Motor neuron (in vitro differentiated cells): ENCODE measurements around the gene ACYP1. TPM values are rescaled to one million over a fixed set of nuclear protein-coding genes. Genes with fewer than 3 reads are reported as not detected.
"Not testable (repeated sequence)": the region's sequence is repeated elsewhere in the genome, so short reads cannot be mapped to it uniquely, and the experiment has no call there.

Experiments
- ATAC-seq, 8 experiments: fragments of 200-7000 bp; cut with Tn5 transposase; replicated peaks in 6 of 8; 2 replicates each; pipeline ENCODE4 v1.8.0; 2021; ENCODE audit warnings: mild to moderate bottlenecking in 8 of 8, moderate library complexity in 8 of 8
- H3K27ac ChIP-seq, 2 donors: fragments of 250-450 bp; sonication (Bioruptor Pico); 2 replicates each; pipeline ENCODE4 v1.9.0; 2021; ENCODE audit warnings: antibody characterized with exemption in 2 of 2, mild to moderate bottlenecking in 2 of 2, moderate library complexity in 1 of 2
- H3K4me1 ChIP-seq, 2 donors: fragments of 250-450 bp; sonication (Bioruptor Pico); replicated peaks in 1 of 2; 2 replicates each; pipeline ENCODE4 v1.6.1; 2021; ENCODE audit warnings: antibody characterized with exemption in 2 of 2, mild to moderate bottlenecking in 2 of 2, moderate library complexity in 1 of 2
- H3K4me3 ChIP-seq, 5 donors: fragments of 250-450 bp; sonication (Bioruptor Pico); 2 replicates each; pipeline ENCODE4 v1.9.0; 2021; ENCODE audit warnings: antibody characterized with exemption in 5 of 5, mild to moderate bottlenecking in 5 of 5, moderate library complexity in 4 of 5
- WGBS, 10 experiments: fragments of 450-650 bp; shearing (Covaris generic); methylation state at CpG; one replicate each; pipeline ENCODE4 v1.0.0; 2022; 5-methylcytosine and 5-hydroxymethylcytosine counted together
- in situ Hi-C, 9 experiments: fragments of 400-800 bp; cut with MboI; loops; one replicate each; pipeline ENCODE4 v1.15.0; 2021; ENCODE audit warnings: low sequenced_read_pairs in 9 of 9, low pct_unique_long_range_greater_than_20kb in 2 of 9; ENCODE audit not compliant: unreplicated experiment in 9 of 9
- total RNA-seq, 8 experiments: library from RNA; unstranded; fragments of 300-600 nt; gene quantifications; 2 replicates each; pipeline versions ENCODE4 v1.2.3 to v1.2.4, GENCODE V29; 2022

The ACYP1 gene
- total RNA-seq, 8 experiments from 2014 or later = 31.8 to 63.1 (median 39.4) TPM

DNA sequence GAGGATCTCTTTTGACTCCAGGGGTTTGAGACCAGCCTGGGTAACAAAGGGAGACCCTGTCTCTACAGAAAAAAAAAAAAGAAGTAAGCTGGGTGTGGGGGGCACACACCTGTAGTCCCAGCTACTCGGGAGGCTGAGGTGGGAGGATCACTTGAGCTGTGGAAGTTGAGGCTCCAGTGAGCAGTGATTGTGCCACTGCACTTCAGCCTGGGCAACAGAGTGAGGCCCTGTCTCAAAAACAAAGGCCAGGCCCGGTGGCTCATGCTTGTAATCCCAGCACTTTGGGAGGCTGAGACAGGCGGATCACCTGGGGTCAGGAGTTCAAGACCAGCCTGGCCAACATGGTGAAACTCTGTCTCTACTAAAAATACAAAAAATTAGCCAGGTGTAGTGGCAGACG lies 3.9 kb upstream of the ACYP1 start:
- H3K4me1 ChIP-seq = peaks cover 5 to 14% of the 10 kb centered on the region in 2 donors
- H3K27ac ChIP-seq, in situ Hi-C loops, ATAC-seq: not testable (repeated sequence)
- WGBS, 10 experiments = 49 to 100% (median 83%) methylated on average over 1 to 3 of the region's 4 CpGs; no CpG with 5 or more reads in 2 of the 10 experiments
- H3K4me3 ChIP-seq = peak overlapping the region in 3 of 5 donors; percentile 53 to 56 (median 56)

DNA sequence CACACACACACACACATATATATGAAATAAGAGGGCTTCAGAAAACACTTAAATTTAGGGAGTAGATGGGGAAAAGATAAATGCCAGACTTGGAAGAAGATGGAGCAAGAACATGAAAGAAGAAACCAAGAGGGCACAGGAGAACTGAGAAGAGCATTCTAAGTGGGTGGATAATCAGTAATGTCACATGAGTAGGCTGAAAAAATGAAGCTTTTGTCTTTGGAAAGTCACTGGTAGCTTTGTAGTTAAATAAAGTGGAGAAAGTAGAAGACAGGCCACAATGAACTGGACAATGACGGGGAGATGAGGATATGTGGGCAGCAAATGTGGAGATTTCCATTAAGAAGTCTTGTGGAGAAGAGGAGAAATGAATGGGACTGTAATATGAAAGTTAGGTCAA lies 3.4 kb upstream of the ACYP1 start:
- no peak for ATAC-seq
- Histone ChIP-seq H3K4me1 (peaks cover 5 to 18% of the 10 kb centered on the region in 2 donors), H3K4me3 (no peak overlapping the region), H3K27ac (no peak overlapping the region)
- in situ Hi-C loops = no loop called here
- WGBS, 10 experiments = 80 to 100% (median 94%) methylated on average over 1 of the region's 1 CpG; no CpG with 5 or more reads in 4 of the 10 experiments

DNA sequence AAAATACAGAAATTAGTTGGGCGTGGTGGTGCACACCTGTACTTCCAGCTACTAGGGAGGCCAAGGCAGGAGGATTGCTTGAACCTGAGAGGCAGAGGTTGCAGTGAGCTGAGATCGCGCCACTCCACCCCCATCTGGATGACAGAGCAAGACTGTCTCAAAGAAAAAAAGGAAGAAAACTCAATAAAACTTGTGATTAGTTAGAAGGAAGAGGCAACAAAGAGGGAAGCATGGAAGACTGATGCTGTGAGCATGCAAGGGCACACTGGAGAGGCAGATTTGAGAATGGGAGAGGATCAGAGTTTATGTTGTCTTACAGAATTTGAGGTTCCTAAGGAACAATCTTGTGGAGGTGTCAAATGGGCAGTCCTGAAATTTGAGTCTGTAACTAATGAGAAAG lies 2.9 kb upstream of the ACYP1 start:
- Histone ChIP-seq H3K4me1 (peaks cover 5 to 18% of the 10 kb centered on the region in 2 donors), H3K27ac (no peak overlapping the region), H3K4me3 (no peak overlapping the region)
- no peak for ATAC-seq
- in situ Hi-C loops = no loop called here
- 93 to 100% (median 100%) methylated on average over 1 to 3 of the region's 3 CpGs; no CpG with 5 or more reads in 4 of the 10 experiments for WGBS, 10 experiments

DNA sequence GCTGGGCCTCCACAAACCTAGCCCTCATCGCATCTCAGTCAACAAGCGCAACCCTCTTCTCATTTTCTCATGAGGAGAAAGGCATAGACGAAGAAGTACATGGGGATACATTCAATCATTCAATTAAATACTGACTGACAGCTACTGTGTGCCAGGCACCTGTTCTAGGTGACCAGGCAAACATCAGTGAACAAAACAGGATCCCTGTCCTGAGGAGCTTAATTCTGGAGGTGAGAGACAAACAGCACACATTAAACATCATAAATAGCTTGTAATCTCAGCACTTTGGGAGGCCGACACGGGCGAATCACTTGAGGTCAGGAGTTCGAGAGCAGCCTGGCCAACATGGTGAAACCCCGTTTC lies 362 bp upstream of the ACYP1 start:
- in situ Hi-C loops = no loop called here
- 0 to 100% (median 0%) methylated on average over 2 to 8 of the region's 8 CpGs; no CpG with 5 or more reads in 3 of the 10 experiments for WGBS, 10 experiments
- H3K27ac ChIP-seq = no peak overlapping the region

DNA sequence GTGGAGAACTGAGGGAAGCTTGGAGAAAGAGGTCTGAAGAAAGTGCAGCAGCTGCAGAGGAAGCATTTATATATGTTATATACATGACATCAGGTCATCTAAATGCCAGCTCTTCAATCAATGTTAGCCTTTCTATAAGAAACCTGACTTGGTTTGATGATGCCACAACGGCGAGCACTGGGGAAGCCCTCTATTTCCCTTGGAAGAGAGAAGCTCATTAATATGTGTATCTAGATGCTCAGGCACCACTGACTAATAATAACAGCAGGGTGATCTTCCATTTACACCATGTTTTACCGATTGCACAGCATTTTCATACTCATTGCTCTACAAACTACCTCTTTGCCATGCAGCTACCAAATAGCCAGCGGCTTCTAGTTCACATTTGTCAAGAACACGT lies 811 bp downstream of the ACYP1 start:
- in situ Hi-C loops = no loop called here
- Histone ChIP-seq H3K4me1 (peaks cover 0 to 7% of the 10 kb centered on the region in 2 donors), H3K4me3 (peak overlapping the region; percentile 59 to 87 (median 66)), H3K27ac (no peak overlapping the region)
- 0 to 17% (median 14%) methylated on average over 1 to 5 of the region's 5 CpGs; no CpG with 5 or more reads in 1 of the 10 experiments for WGBS, 10 experiments
- ATAC-seq = no peak

More for the DNA sequence above, 362 bp upstream of the ACYP1 start:
- peak overlapping the region; percentile 59 to 87 (median 66) for H3K4me3 ChIP-seq
- no peak for ATAC-seq
- peaks cover 0 to 14% of the 10 kb centered on the region in 2 donors for H3K4me1 ChIP-seq

DNA sequence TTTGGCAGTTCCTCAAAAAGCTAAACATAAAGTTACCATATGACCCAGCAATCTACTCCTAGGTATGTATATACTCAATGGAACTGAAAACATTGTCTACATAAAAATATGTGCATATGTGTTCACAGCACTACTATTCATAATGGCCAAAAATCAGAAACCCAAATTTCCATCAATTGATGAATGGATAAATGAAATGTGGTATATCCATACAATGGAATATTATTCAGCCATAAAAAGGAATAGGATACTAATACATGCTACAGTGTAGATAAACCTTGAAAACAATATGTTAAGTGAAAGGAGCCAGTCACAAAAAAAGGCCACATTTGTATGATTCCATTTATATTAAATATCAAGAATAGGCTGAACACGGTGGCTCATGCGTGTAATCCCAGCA lies 3.4 kb downstream of the ACYP1 start:
- ATAC-seq = no peak
- in situ Hi-C loops = no loop called here
- H3K27ac ChIP-seq = no peak overlapping the region
- no peak overlapping the region for H3K4me3 ChIP-seq
- peaks cover 0 to 6% of the 10 kb centered on the region in 2 donors for H3K4me1 ChIP-seq
- 58 to 100% (median 81%) methylated on average over 1 to 2 of the region's 2 CpGs; no CpG with 5 or more reads in 4 of the 10 experiments for WGBS, 10 experiments

DNA sequence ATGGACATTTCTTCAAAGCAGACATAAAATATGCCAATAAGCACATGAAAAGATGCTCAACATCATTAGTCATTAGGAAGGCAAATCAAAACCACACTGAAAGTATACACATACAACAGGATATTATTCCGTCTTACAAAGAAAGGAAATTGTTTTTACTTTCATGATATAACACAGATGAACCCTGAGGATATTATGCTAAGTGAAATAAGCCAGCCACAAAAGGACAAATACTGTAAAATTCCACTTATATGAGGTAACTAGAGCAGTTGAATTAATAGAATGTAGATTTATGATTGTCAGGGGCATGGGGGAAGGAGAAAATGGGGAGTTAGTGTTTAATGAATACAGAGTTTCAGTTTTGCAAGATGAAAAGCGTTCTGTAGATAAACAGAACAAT lies 4.2 kb downstream of the ACYP1 start:
- ATAC-seq = peak in 2 of 8 experiments; percentile 8 to 10
- H3K4me1 ChIP-seq = peaks cover 0 to 6% of the 10 kb centered on the region in 2 donors
- in situ Hi-C loops = no loop called here
- no peak overlapping the region for H3K4me3 ChIP-seq
- 0 to 100% (median 92%) methylated on average over 1 to 2 of the region's 2 CpGs; no CpG with 5 or more reads in 1 of the 10 experiments for WGBS, 10 experiments
- H3K27ac ChIP-seq = no peak overlapping the region

DNA sequence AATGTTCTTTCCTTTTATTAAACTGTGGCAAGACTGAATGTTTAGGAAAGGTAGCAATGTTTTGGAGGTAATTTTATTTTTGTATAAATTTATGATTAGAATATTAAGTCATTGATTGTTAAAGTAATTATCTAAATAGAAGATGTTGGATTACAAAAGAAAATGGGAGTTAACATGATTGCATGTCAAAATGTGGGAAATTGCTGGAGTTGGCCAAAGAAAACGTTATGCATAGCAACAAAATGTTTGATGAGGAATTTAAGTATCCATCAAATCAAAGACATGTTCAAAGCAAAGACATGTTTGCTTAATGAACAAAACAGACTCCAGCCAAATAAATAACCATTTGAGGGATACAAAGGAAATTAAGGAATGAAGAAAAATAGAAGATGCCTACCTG lies 9.4 kb downstream of the ACYP1 start:
- WGBS, 10 experiments = 8 to 100% (median 57%) methylated on average over 1 of the region's 1 CpG; no CpG with 5 or more reads in 1 of the 10 experiments

DNA sequence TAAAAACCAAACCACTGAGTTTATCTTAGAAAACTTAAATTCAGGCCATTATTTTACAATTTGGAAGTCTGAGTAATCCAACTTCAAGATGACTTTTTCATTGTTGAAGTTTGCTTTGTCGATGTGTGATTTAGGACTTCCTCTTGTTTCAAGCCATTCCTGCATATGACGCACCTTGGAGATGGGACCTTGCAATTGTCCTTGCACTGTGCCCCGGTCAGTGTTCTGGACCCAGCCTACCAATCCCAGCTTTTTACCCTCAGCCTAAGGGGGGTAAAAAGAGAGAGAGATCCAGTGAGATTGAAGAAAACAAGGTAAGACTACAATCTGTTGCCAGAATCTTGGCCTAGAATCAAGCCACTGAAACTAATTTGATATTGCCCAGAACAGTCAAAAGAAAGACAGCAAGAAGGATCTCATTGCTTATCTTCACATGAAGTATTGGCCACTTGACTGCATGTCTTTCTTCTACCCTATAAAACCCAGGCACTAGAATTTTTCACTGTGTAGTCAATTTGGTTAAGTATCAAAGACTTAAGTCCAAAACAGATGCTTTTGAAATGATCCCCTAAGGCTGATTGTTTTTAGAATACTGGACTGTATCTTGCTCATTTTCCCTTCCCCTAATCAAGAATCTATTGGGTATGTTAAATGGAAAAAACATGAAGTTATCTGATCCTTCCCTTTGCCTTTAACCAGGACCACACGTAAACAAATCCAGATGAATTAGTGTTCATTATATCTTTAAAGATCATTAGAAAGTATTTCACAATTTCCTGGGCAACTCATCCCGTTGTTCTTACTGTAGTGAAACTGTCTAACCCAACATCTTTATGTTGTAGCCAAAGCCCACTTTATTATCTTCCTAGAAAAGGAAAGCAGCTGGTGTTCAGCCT lies 10.2 kb downstream of the ACYP1 start:
- H3K4me3 ChIP-seq = no peak overlapping the region
- WGBS, 10 experiments = 0 to 100% (median 68%) methylated on average over 1 to 4 of the region's 5 CpGs; no CpG with 5 or more reads in 2 of the 10 experiments
- peak in 2 of 8 experiments; percentile 38 to 41 for ATAC-seq
- in situ Hi-C loops = no loop called here
- H3K4me1 ChIP-seq = peaks cover 0 to 6% of the 10 kb centered on the region in 2 donors
- no peak overlapping the region for H3K27ac ChIP-seq

More for the DNA sequence above, 9.4 kb downstream of the ACYP1 start:
- H3K4me3 ChIP-seq = no peak overlapping the region
- in situ Hi-C loops = no loop called here
- H3K4me1 ChIP-seq = peaks cover 0 to 6% of the 10 kb centered on the region in 2 donors
- ATAC-seq = no peak
- H3K27ac ChIP-seq = no peak overlapping the region

DNA sequence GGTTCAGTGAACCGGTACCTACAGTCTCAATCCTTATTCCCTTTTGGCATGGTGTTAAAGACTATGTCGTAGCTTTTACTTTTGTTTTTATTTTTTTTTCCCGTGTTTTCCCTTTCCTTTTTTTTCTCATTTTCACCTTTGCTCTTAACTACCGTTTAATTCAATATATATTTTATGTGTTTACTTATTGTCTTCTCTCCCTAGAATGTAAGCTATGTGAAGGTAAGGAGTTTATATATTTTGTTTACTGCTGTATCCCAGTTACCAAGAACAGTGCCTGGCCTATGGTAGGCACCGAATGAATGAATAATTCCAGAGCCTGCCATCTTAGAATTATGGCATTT lies 12.3 kb downstream of the ACYP1 start:
- ATAC-seq = no peak
- in situ Hi-C loops = no loop called here
- WGBS, 10 experiments = 20 to 90% (median 45%) methylated on average over 2 to 5 of the region's 5 CpGs

DNA sequence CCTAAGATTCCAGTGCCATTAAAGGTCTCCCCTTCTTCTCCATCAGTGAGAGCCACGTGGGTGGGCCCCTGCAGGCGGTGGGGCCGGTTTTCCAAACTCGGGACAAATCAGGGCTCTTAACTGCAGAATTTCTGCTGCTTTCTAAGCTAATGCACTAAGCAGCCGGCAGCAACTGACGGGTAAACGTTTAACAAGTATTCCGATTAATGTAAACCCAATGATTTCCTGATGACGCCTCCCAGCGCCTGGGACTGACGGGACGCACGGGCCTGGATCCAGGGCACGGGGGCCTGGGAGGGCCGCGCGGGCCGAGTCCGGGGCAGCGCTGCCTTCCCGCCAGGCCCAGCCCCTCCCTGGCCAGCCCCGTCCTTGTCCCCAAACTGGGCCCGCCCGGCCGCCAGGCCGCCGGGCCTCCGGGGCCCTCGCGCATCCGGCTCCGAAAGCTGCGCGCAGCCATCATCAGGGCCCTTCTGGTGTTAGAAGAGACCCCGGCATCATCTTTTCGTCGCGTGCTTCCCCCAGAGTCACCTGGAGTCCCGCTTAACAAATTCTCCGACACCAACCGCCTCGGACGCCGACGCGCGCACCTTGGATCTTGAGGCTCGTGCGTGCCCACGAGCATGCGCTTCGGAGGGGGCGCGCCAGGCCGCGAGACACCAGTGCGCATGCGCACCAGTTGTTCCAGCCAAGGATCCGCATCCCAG lies 12.8 kb downstream of the ACYP1 start, which contains the start of gene MLH3:
Gene MLH3 (minus strand): TSS at position 616 of the 704 bp plus-strand sequence. CDS start 1,812 bp downstream, outside the sequence.
- peaks cover 0 to 6% of the 10 kb centered on the region in 2 donors for H3K4me1 ChIP-seq
- H3K27ac ChIP-seq = peak within 1 kb of the TSS; percentile 1 to 12
- in situ Hi-C loops = no loop called here
- H3K4me3 ChIP-seq = peak within 1 kb of the TSS; percentile 36 to 54 (median 42)
- ATAC-seq = peak; percentile 71 to 97 (median 91)
- WGBS, 10 experiments = 0 to 41% (median 20%) methylated on average over 1 to 24 of the region's 59 CpGs

More for the DNA sequence above, 12.3 kb downstream of the ACYP1 start:
- Histone ChIP-seq H3K4me3 (peak overlapping the region; percentile 36 to 54 (median 42)), H3K4me1 (peaks cover 0 to 6% of the 10 kb centered on the region in 2 donors), H3K27ac (no peak overlapping the region)

DNA sequence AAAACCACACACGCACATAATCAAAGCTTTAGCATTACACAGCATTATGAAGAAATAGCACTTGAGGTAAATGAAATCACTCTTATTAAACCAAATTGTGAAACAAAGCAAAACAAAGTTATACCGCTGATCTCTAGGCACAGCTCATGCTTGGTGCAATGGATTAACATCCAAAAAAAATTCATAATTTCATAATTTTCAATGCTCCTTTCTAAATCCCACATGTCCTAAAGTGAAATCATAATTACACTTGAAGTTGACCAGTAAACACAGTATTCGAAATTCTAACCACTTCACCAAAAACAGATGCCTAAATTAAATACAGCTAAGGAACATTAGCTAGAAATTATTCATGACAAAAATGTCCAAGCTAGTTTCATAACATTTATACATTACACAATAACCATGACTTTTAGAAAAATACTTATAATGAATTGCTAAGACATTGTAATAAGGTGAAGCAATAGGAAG lies 14.1 kb downstream of the ACYP1 start:
- H3K4me3 ChIP-seq = no peak overlapping the region
- in situ Hi-C loops = no loop called here
- H3K4me1 ChIP-seq = peaks cover 0 to 6% of the 10 kb centered on the region in 2 donors
- H3K27ac ChIP-seq = no peak overlapping the region
- ATAC-seq = no peak
- 22 to 100% (median 66%) methylated on average over 1 to 3 of the region's 3 CpGs; no CpG with 5 or more reads in 2 of the 10 experiments for WGBS, 10 experiments

DNA sequence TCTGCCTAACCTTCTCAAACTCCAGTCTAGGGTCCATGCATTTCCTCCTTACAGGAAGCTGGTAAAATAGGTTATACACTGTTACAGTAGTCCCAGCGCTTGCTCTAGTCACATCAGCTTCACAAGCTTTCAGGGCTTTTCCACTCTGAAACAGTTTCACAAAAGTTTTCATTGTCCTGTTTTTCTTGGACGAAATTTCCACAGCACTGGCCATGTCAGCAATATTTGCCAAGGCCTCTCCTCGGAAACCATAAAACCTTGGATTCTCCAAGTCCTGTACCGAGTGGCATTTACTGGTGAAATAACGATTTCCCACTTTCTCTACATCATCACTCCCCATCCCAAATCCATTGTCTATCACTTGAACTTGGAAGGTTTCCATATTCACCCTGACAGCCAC lies 14.7 kb downstream of the ACYP1 start:
- Histone ChIP-seq H3K4me3 (no peak overlapping the region), H3K4me1 (peaks cover 0 to 6% of the 10 kb centered on the region in 2 donors), H3K27ac (no peak overlapping the region)
- in situ Hi-C loops = no loop called here
- ATAC-seq = no peak
- WGBS, 10 experiments = 20 to 100% (median 81%) methylated on average over 1 to 5 of the region's 5 CpGs; no CpG with 5 or more reads in 2 of the 10 experiments
